HepG2 (cell line): ENCODE data around the gene TTC39B. TPM values are rescaled to one million over a fixed set of nuclear protein-coding genes. Genes with fewer than 3 reads are reported as not detected.

Experiments used
- BATF2 ChIP-seq: sonication (generic); formaldehyde crosslinking; IDR thresholded peaks from 2 replicates; pipeline ENCODE4 v1.8.0; 2022; ENCODE audit warnings: mild to moderate bottlenecking, missing genetic modification reagents, moderate library complexity
- CBFB ChIP-seq: sonication (generic); formaldehyde crosslinking; IDR thresholded peaks from 2 replicates; pipeline ENCODE4 v1.4.0; 2020; ENCODE audit warnings: missing genetic modification reagents
- HMGA1 ChIP-seq: sonication (generic); formaldehyde crosslinking; conservative IDR thresholded peaks from 2 replicates; pipeline ENCODE4 v1.4.0; 2020; ENCODE audit warnings: missing genetic modification reagents
- HNRNPH1 ChIP-seq: fragments of 200-400 bp; formaldehyde crosslinking; optimal IDR thresholded peaks from 2 replicates; pipeline ENCODE3; 2017; ENCODE audit warnings: mild to moderate bottlenecking, low read depth, low read length
- IKZF1 ChIP-seq: fragments of 450-650 bp; IDR thresholded peaks from 2 replicates; pipeline ENCODE4 v1.7.1; 2016
- IRF9 ChIP-seq: sonication (generic); formaldehyde crosslinking; IDR thresholded peaks from 2 replicates; pipeline ENCODE4 v1.8.0; 2022; ENCODE audit warnings: missing genetic modification reagents, mild to moderate bottlenecking, borderline replicate concordance
- LCORL ChIP-seq, 2 experiments: fragments of 450-650 bp in 1 of 2; sonication (generic) in 1 of 2; formaldehyde crosslinking in 1 of 2; IDR thresholded peaks; 2 replicates each; pipeline versions ENCODE4 v1.5.0 to v1.6.1; 2017 to 2020; ENCODE audit warnings: antibody characterized with exemption in 1 of 2, missing genetic modification reagents in 1 of 2
- MLLT10 ChIP-seq: sonication (generic); formaldehyde crosslinking; IDR thresholded peaks from 2 replicates; pipeline ENCODE4 v1.4.0; 2020; ENCODE audit warnings: missing genetic modification reagents
- NONO ChIP-seq, 2 experiments: fragments of 450-650 bp in 1 of 2; sonication (generic) in 1 of 2; formaldehyde crosslinking in 1 of 2; IDR thresholded peaks in 1 of 2; conservative IDR thresholded peaks in 1 of 2; 2 replicates each; pipeline versions ENCODE4 v1.6.1 to v1.8.0; 2017 to 2022; ENCODE audit warnings: mild to moderate bottlenecking in 1 of 2, missing genetic modification reagents in 1 of 2, moderate library complexity in 1 of 2
- RAD21 ChIP-seq: fragments of 450-650 bp; formaldehyde crosslinking; IDR thresholded peaks from 2 replicates; pipeline ENCODE4 v1.5.0; 2020; ENCODE audit warnings: mild to moderate bottlenecking
- RARA ChIP-seq: IDR thresholded peaks from 2 replicates; pipeline ENCODE4 v1.6.1; 2016; ENCODE audit warnings: missing genetic modification reagents, missing compliant biosample characterization
- SIN3A ChIP-seq: IDR thresholded peaks from 2 replicates; pipeline ENCODE4 v1.6.1; 2011; ENCODE audit warnings: low read depth, mild to moderate bottlenecking, control low read depth, low read length, borderline replicate concordance
- SOX6 ChIP-seq, 2 experiments: fragments of 450-650 bp in 1 of 2; sonication (generic) in 1 of 2; formaldehyde crosslinking in 1 of 2; IDR thresholded peaks; 2 replicates each; pipeline versions ENCODE4 v1.4.0 to v1.6.1; 2017 to 2020; ENCODE audit warnings: antibody characterized with exemption in 1 of 2, mild to moderate bottlenecking in 1 of 2, missing genetic modification reagents in 1 of 2
- TCF12 ChIP-seq, 2 experiments: fragments of 450-650 bp in 1 of 2; sonication (generic) in 1 of 2; formaldehyde crosslinking in 1 of 2; IDR thresholded peaks; 2 replicates each; pipeline versions ENCODE4 v1.6.1 to v1.8.0; 2017 to 2022; ENCODE audit warnings: antibody characterized with exemption in 1 of 2, mild to moderate bottlenecking in 1 of 2, missing genetic modification reagents in 1 of 2, moderate library complexity in 1 of 2
- TMF1 ChIP-seq: sonication (generic); formaldehyde crosslinking; IDR thresholded peaks from 2 replicates; pipeline ENCODE4 v1.8.1; 2022; ENCODE audit warnings: low read depth, missing genetic modification reagents
- ZBTB39 ChIP-seq: sonication (generic); formaldehyde crosslinking; IDR thresholded peaks from 2 replicates; pipeline ENCODE4 v1.5.0; 2020; ENCODE audit warnings: missing genetic modification reagents
- ZNF331 ChIP-seq: sonication (generic); formaldehyde crosslinking; IDR thresholded peaks from 2 replicates; pipeline ENCODE4 v1.4.0; 2020; ENCODE audit warnings: missing genetic modification reagents
- ZNF512B ChIP-seq: sonication (generic); formaldehyde crosslinking; IDR thresholded peaks from 2 replicates; pipeline ENCODE4 v1.5.1; 2020; ENCODE audit warnings: missing genetic modification reagents, mild to moderate bottlenecking, borderline replicate concordance
- ZSCAN20 ChIP-seq: sonication (generic); formaldehyde crosslinking; IDR thresholded peaks from 2 replicates; pipeline ENCODE4 v1.4.0; 2020; ENCODE audit warnings: missing genetic modification reagents, mild to moderate bottlenecking, borderline replicate concordance
- polyA plus RNA-seq, 8 experiments: library from polyadenylated mRNA; depleted of rRNA in 3 of 8; stranded (reverse) in 7 of 8; unstranded in 1 of 8; fragments of >200 nt; fragmentation: Illumina TruSeq in 4 of 8; extraction: Trizol in 4 of 8; gene quantifications; 2 replicates each; pipeline versions ENCODE4 v1.2.1 to v1.2.3, GENCODE V29; 2011 to 2016; ENCODE audit warnings: low read depth in 4 of 8, missing spikeins in 1 of 8, mixed read lengths in 1 of 8; ENCODE audit not compliant: insufficient read depth in 1 of 8
- total RNA-seq, 5 experiments: library from RNA; depleted of rRNA; stranded (reverse); fragments of >200 nt; fragmentation: Illumina TruSeq; extraction: Trizol; gene quantifications; 2 replicates each; pipeline ENCODE4 v1.2.3, GENCODE V29; 2016; ENCODE audit warnings: low read depth in 1 of 5

TTC39B gene
- total and polyA plus RNA-seq, 2 of the 13 experiments (the other 11 are each of a cell fraction or from before 2014, with no cell fraction given) = 14.3 to 19.4 TPM

GRCh38 chr9:15211160-15211814 is 95.7 kb downstream of the TTC39B start (continued):
- no peak for TF ChIP-seq IRF9 (CRISPR knock-in tag)
- TF ChIP-seq LCORL (IDR thresholded peaks at IDR 0.05) = no peak
- TF ChIP-seq LCORL (CRISPR knock-in tag; IDR thresholded peaks at IDR 0.05) = no peak
- no peak for TF ChIP-seq CBFB
- 0 out of 2 replicates have a peak, but pooled peaks have one; percentile 25 for TF ChIP-seq RARA
- TF ChIP-seq RAD21 (CRISPR knock-in tag) = peak; percentile 61
- no peak for TF ChIP-seq SIN3A
- no peak for TF ChIP-seq SOX6 (IDR thresholded peaks at IDR 0.05)
- TF ChIP-seq SOX6 (CRISPR knock-in tag; IDR thresholded peaks at IDR 0.05) = no peak
- TF ChIP-seq MLLT10 (CRISPR knock-in tag) = no peak
- TF ChIP-seq ZBTB39 (CRISPR knock-in tag) = no peak
- TF ChIP-seq TMF1 (CRISPR knock-in tag) = no peak
- TF ChIP-seq TCF12 (IDR thresholded peaks at IDR 0.05) = no peak
- no peak for TF ChIP-seq TCF12 (CRISPR knock-in tag; IDR thresholded peaks at IDR 0.05)
- TF ChIP-seq NONO (IDR thresholded peaks at IDR 0.05) = no peak
- TF ChIP-seq NONO (CRISPR knock-in tag; conservative IDR thresholded peaks at IDR 0.05) = no peak
- no peak for TF ChIP-seq ZNF512B (CRISPR knock-in tag)
- no peak for TF ChIP-seq BATF2
- TF ChIP-seq HNRNPH1 = no peak
- TF ChIP-seq HMGA1 (CRISPR knock-in tag) = no peak
- TF ChIP-seq ZNF331 = peak; percentile 27; the same call in 1 of the 2 replicates
- no peak for TF ChIP-seq ZSCAN20 (CRISPR knock-in tag)
- no peak for TF ChIP-seq IKZF1
